K562 (cell line): ENCODE measurements around the gene TNPO2. TPM values are rescaled to one million over a fixed set of nuclear protein-coding genes. Genes with fewer than 3 reads are reported as not detected.

Experiments used
- ATF4 ChIP-seq: fragments of 450-650 bp; formaldehyde crosslinking; IDR thresholded peaks from 2 replicates; pipeline ENCODE4 v1.4.0; 2022; ENCODE audit warnings: mild to moderate bottlenecking, moderate library complexity
- CBFA2T3 ChIP-seq: fragments of 450-650 bp; IDR thresholded peaks from 2 replicates; pipeline ENCODE4 v1.6.1; 2017
- CHD2 ChIP-seq: IDR thresholded peaks from 2 replicates; pipeline ENCODE4 v1.6.1; 2011; ENCODE audit warnings: low read depth, low read length
- CREB3 ChIP-seq: fragments of 450-650 bp; conservative IDR thresholded peaks from 2 replicates; pipeline ENCODE4 v1.6.1; 2016; ENCODE audit warnings: missing genetic modification characterization, low read depth, mild to moderate bottlenecking, missing compliant biosample characterization, moderate library complexity
- CREB5 ChIP-seq: fragments of 250-450 bp; sonication (Bioruptor Pico); IDR thresholded peaks from 2 replicates; pipeline ENCODE4 v1.5.0; 2020; ENCODE audit warnings: mild to moderate bottlenecking
- E2F8 ChIP-seq: fragments of 450-650 bp; IDR thresholded peaks from 2 replicates; pipeline ENCODE4 v1.7.1; 2018; ENCODE audit warnings: mild to moderate bottlenecking, low read depth; ENCODE audit not compliant: partially characterized antibody
- EZH2 ChIP-seq: IDR thresholded peaks from 2 replicates; pipeline ENCODE4 v1.6.1; 2012; ENCODE audit warnings: low read depth, mild to moderate bottlenecking, inconsistent platforms, low read length, borderline replicate concordance
- FOXM1 ChIP-seq, 2 experiments: fragments of 450-650 bp in 1 of 2; sonication (generic) in 1 of 2; formaldehyde crosslinking in 1 of 2; IDR thresholded peaks; 2 replicates each; pipeline versions ENCODE4 v1.6.1 to v1.9.0; 2017 to 2022; ENCODE audit warnings: low read depth in 2 of 2, mild to moderate bottlenecking in 2 of 2, missing genetic modification reagents in 1 of 2, moderate library complexity in 1 of 2
- MED1 ChIP-seq: sonication (generic); formaldehyde crosslinking; IDR thresholded peaks from 2 replicates; pipeline ENCODE4 v1.8.1; 2023; ENCODE audit warnings: missing genetic modification reagents, borderline replicate concordance
- NUFIP1 ChIP-seq: fragments of 450-650 bp; IDR thresholded peaks from 2 replicates; pipeline ENCODE4 v1.6.1; 2018; ENCODE audit not compliant: partially characterized antibody
- RBM25 ChIP-seq: fragments of 200-400 bp; formaldehyde crosslinking; IDR thresholded peaks from 2 replicates; pipeline ENCODE4 v1.6.1; 2018; ENCODE audit warnings: low read length, low read depth, moderate library complexity; ENCODE audit not compliant: severe bottlenecking
- SNRNP70 ChIP-seq: fragments of 200-400 bp; formaldehyde crosslinking; optimal IDR thresholded peaks from 2 replicates; pipeline ENCODE3; 2017; ENCODE audit warnings: low read depth, low read length
- SRSF3 ChIP-seq: fragments of 200-400 bp; formaldehyde crosslinking; IDR thresholded peaks from 2 replicates; pipeline ENCODE4 v1.6.1; 2016; ENCODE audit warnings: mild to moderate bottlenecking, low read length, moderate library complexity; ENCODE audit not compliant: insufficient read depth
- STAT5A ChIP-seq: IDR thresholded peaks from 2 replicates; pipeline ENCODE4 v1.6.1; 2012; ENCODE audit warnings: low read length, inconsistent platforms, borderline replicate concordance
- TAL1 ChIP-seq: fragments of 450-650 bp; IDR thresholded peaks from 2 replicates; pipeline ENCODE4 v1.6.1; 2016; ENCODE audit warnings: mild to moderate bottlenecking
- TFAM ChIP-seq: fragments of 250-450 bp; sonication (Bioruptor Pico); conservative IDR thresholded peaks from 2 replicates; pipeline ENCODE4 v1.5.0; 2021; ENCODE audit warnings: mild to moderate bottlenecking, moderate library complexity
- TRIM24 ChIP-seq, 2 experiments: fragments of 450-650 bp; IDR thresholded peaks; 2 replicates each; pipeline ENCODE4 v1.6.1; 2016
- ZBTB2 ChIP-seq: fragments of 450-650 bp; IDR thresholded peaks from 2 replicates; pipeline ENCODE4 v1.6.1; 2016; ENCODE audit warnings: antibody characterized with exemption
- polyA plus RNA-seq, 8 experiments: library from polyadenylated mRNA; depleted of rRNA in 4 of 8; stranded (reverse) in 5 of 8; unstranded in 3 of 8; fragments of >200 nt; fragmentation: Nextera tagmentation in 2 of 8; fragmentation: Illumina TruSeq in 1 of 8; extraction: Ambion mirVana in 2 of 8; extraction: Trizol in 1 of 8; gene quantifications; 2 replicates each; pipeline versions ENCODE4 v1.2.1 to v1.2.3, GENCODE V29; 2011 to 2014; ENCODE audit warnings: inconsistent platforms in 1 of 8, missing spikeins in 1 of 8
- total RNA-seq, 7 experiments: library from RNA; depleted of rRNA in 6 of 7; stranded (reverse); fragments of >200 nt in 6 of 7; fragmentation: Illumina TruSeq in 2 of 7; extraction: Trizol in 2 of 7; gene quantifications; 2 replicates each; pipeline versions ENCODE4 v1.2.1 to v1.2.3, GENCODE V29; 2011 to 2021; ENCODE audit warnings: low replicate concordance in 1 of 7

The TNPO2 gene
- total and polyA plus RNA-seq, 9 of the 15 experiments (the other 6 are each of a cell fraction or from before 2014, with no cell fraction given), result 6.0 to 126 (median 53.8) TPM

GRCh38 chr19:12757544-12758274, 34.0 kb upstream of the TNPO2 start (continued):
- TF ChIP-seq CREB3 (tag) (no peak), TFAM (CRISPR knock-in tag) (no peak), CREB5 (CRISPR knock-in tag) (no peak), SRSF3 (no peak), MED1 (no peak), RBM25 (no peak), EZH2 (no peak), TAL1 (no peak), CHD2 (no peak), STAT5A (no peak), ZBTB2 (no peak), FOXM1 (IDR thresholded peaks at IDR 0.05; ENCODE audit: low read depth) (no peak), FOXM1 (CRISPR knock-in tag; IDR thresholded peaks at IDR 0.05; ENCODE audit: low read depth) (no peak), SNRNP70 (no peak), ATF4 (CRISPR knock-in tag) (no peak), E2F8 (no peak), NUFIP1 (no peak), TRIM24 (IDR thresholded peaks at IDR 0.05) (no peak), CBFA2T3 (0 out of 2 replicates have a peak, but pooled peaks have one; percentile 20)
